Cardiac muscle cell (in vitro differentiated cells and primary cell): ENCODE measurements around the gene SPECC1. TPM values are rescaled to one million over a fixed set of nuclear protein-coding genes. Genes with fewer than 3 reads are reported as not detected.
"Not testable (repeated sequence)": the region's sequence is repeated elsewhere in the genome, so short reads cannot be mapped to it uniquely, and the experiment has no call there.

ENCODE experiments used
- DNase-seq, 2 donors: peaks; one replicate each; pipeline versions ENCODE4 v3.0.0 to v3.0.0-alpha.2; 2010 to 2017; ENCODE audit warnings: low read depth in 1 of 2, low spot score in 1 of 2
- H3K27ac ChIP-seq: fragments of 200-600 bp; sonication (generic); 2 replicates; pipeline ENCODE4 v1.5.1; 2016
- H3K27me3 ChIP-seq: fragments of 200-600 bp; sonication (generic); 2 replicates; pipeline ENCODE4 v1.6.0; 2016; ENCODE audit warnings: control low read depth
- H3K36me3 ChIP-seq: fragments of 200-600 bp; sonication (generic); 2 replicates; pipeline ENCODE4 v1.5.1; 2016; ENCODE audit warnings: control low read depth
- H3K4me1 ChIP-seq: fragments of 200-600 bp; sonication (generic); 2 replicates; pipeline ENCODE4 v1.8.1; 2017; ENCODE audit warnings: low read depth, mild to moderate bottlenecking, mixed run types
- H3K4me3 ChIP-seq: fragments of 200-600 bp; sonication (generic); 2 replicates; pipeline ENCODE4 v1.5.1; 2016; ENCODE audit warnings: mild to moderate bottlenecking
- H3K9me3 ChIP-seq: fragments of 200-600 bp; sonication (generic); 2 replicates; pipeline ENCODE4 v1.5.1; 2017; ENCODE audit warnings: low read depth, mild to moderate bottlenecking, control low read depth
- CTCF ChIP-seq: IDR thresholded peaks from 2 replicates; pipeline ENCODE4 v1.5.1; 2012; ENCODE audit warnings: low read depth, mild to moderate bottlenecking, low read length
- polyA plus RNA-seq: library from polyadenylated mRNA; unstranded; fragments of >200 nt; fragmentation: Nextera tagmentation; extraction: Ambion mirVana; gene quantifications from 2 replicates; pipeline ENCODE4 v1.2.1, GENCODE V29; 2016
- total RNA-seq: library from RNA; depleted of rRNA; stranded (reverse); fragments of >200 nt; gene quantifications from 2 replicates; pipeline ENCODE4 v1.2.3, GENCODE V29; 2016

Gene SPECC1
- total and polyA plus RNA-seq, 2 experiments from 2014 or later: 13.6 to 48.7 TPM

- Histone ChIP-seq H3K4me3 (no peak overlapping the region), H3K4me1 (no peaks in the 10 kb centered on the region), H3K27ac (no peak overlapping the region), H3K9me3 (no peaks in the 10 kb centered on the region), H3K27me3 (peaks cover 2% of the 10 kb centered on the region), H3K36me3 (no peaks in the 10 kb centered on the region)
- DNase-seq: no peak
- TF ChIP-seq CTCF: no peak
These were observed 17.8 kb downstream of the SPECC1 start for GRCh38 chr17:20026960-20027359.

DNA sequence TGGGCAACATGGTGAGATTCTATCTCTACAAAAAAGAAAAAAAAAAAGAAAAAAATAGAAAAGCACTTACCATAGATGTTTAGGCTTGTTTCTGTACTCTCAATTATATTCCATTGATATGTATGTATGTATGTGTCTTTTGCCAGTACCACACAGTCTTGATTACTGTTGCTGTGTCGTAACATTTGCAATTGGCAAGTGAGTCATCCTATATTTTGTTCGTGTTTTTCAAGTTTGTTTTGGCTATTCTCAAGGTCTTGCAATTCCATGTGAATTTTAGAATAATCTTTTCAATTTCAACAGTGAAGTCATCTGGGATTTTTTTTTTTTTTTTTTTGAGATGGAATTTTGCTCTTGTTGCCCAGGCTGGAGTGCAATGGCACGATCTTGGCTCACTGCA is 19.3 kb downstream of the SPECC1 start:
- H3K4me1 ChIP-seq: no peaks in the 10 kb centered on the region
- no peaks in the 10 kb centered on the region for H3K9me3 ChIP-seq
- no peak overlapping the region for H3K4me3 ChIP-seq
- no peak for TF ChIP-seq CTCF
- DNase-seq: peak in 1 of 2 donors; percentile 68
- no peaks in the 10 kb centered on the region for H3K27me3 ChIP-seq
- no peak overlapping the region for H3K27ac ChIP-seq
- no peaks in the 10 kb centered on the region for H3K36me3 ChIP-seq

- H3K4me3 ChIP-seq: no peak overlapping the region
- no peak for DNase-seq
- H3K4me1 ChIP-seq: no peaks in the 10 kb centered on the region
- H3K27me3 ChIP-seq: no peaks in the 10 kb centered on the region
- no peak overlapping the region for H3K27ac ChIP-seq
- no peak for TF ChIP-seq CTCF
- no peaks in the 10 kb centered on the region for H3K36me3 ChIP-seq
- no peaks in the 10 kb centered on the region for H3K9me3 ChIP-seq
These were observed 23.5 kb downstream of the SPECC1 start for GRCh38 chr17:20032636-20033035.

- Histone ChIP-seq H3K4me3 (no peak overlapping the region), H3K27ac (no peak overlapping the region), H3K27me3 (no peaks in the 10 kb centered on the region), H3K36me3 (no peaks in the 10 kb centered on the region), H3K4me1 (no peaks in the 10 kb centered on the region), H3K9me3 (no peaks in the 10 kb centered on the region)
- no peak for TF ChIP-seq CTCF
- no peak for DNase-seq
These were observed 24.3 kb downstream of the SPECC1 start for GRCh38 chr17:20033415-20033814.

GRCh38 chr17:20035501-20035900 is 26.3 kb downstream of the SPECC1 start:
- H3K27ac ChIP-seq: no peak overlapping the region
- H3K4me1 ChIP-seq: no peaks in the 10 kb centered on the region
- H3K9me3 ChIP-seq: no peaks in the 10 kb centered on the region
- no peak for TF ChIP-seq CTCF
- DNase-seq: no peak
- no peak overlapping the region for H3K4me3 ChIP-seq
- H3K36me3 ChIP-seq: no peaks in the 10 kb centered on the region
- H3K27me3 ChIP-seq: no peaks in the 10 kb centered on the region

DNA sequence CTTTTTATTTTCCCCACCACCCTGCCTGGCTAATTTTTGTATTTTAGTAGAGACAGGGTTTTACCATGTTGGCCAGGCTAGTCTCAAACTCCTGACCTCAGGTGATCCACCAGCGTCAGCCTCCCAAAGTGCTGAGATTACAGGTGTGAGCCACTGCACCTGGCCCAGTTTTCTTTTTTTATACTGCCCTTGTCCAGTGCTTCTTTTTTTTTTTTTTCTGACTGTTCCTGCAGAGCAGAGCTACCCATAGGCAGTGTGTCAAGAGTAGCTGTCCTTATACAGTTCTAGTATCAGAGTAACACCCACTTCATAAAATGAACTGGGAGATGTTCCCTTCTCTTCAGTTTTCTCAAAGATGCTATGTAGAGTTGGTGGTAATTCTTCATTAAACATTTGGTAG is 28.1 kb downstream of the SPECC1 start:
- not testable (repeated sequence) for H3K4me3 ChIP-seq, H3K27ac ChIP-seq, DNase-seq, H3K27me3 ChIP-seq, H3K9me3 ChIP-seq, H3K4me1 ChIP-seq, H3K36me3 ChIP-seq
